HEK293T (cell line): ENCODE measurements around the gene RPL35.

Source experiments
- CTCF ChIA-PET: fragments of 350-600 bp; formaldehyde crosslinking; extraction: SDS; loops from one replicate; lab custom pipeline; 2021; ENCODE audit warnings: antibody characterized with exemption, inconsistent platforms; lab: Yijun Ruan, JAX
- POLR2A ChIA-PET: fragments of 350-600 bp; formaldehyde crosslinking; extraction: SDS; loops from one replicate; lab custom pipeline; 2020; ENCODE audit warnings: antibody characterized with exemption, inconsistent platforms; lab: Yijun Ruan, JAX
- DNase-seq: peaks from one replicate; pipeline ENCODE4 v3.0.0; 2012; ENCODE audit warnings: mixed read lengths; ENCODE audit errors: extremely low spot score
- ARNT ChIP-seq: fragments of 450-650 bp; IDR thresholded peaks from 2 replicates; pipeline ENCODE4 v1.6.1; 2017; ENCODE audit warnings: mild to moderate bottlenecking
- BHLHE40 ChIP-seq: fragments of 450-650 bp; IDR thresholded peaks from 2 replicates; pipeline ENCODE4 v1.6.1; 2016; ENCODE audit warnings: mild to moderate bottlenecking, moderate library complexity, borderline replicate concordance
- CTBP1 ChIP-seq: fragments of 450-650 bp; IDR thresholded peaks from 2 replicates; pipeline ENCODE4 v1.6.1; 2016; ENCODE audit warnings: borderline replicate concordance
- ELF4 ChIP-seq: fragments of 450-650 bp; IDR thresholded peaks from 2 replicates; pipeline ENCODE4 v1.6.1; 2017; ENCODE audit warnings: antibody characterized with exemption
- FOXA1 ChIP-seq: fragments of 450-650 bp; IDR thresholded peaks from 2 replicates; pipeline ENCODE4 v1.6.1; 2016; ENCODE audit warnings: mild to moderate bottlenecking
- FOXK2 ChIP-seq: fragments of 450-650 bp; IDR thresholded peaks from 2 replicates; pipeline ENCODE4 v1.6.1; 2016; ENCODE audit warnings: mild to moderate bottlenecking
- FOXM1 ChIP-seq: fragments of 450-650 bp; IDR thresholded peaks from 2 replicates; pipeline ENCODE4 v1.6.1; 2017; ENCODE audit warnings: mild to moderate bottlenecking, borderline replicate concordance
- HDGF ChIP-seq: fragments of 450-650 bp; IDR thresholded peaks from 2 replicates; pipeline ENCODE4 v1.6.1; 2017; ENCODE audit warnings: antibody characterized with exemption, borderline replicate concordance
- L3MBTL2 ChIP-seq: fragments of 450-650 bp; conservative IDR thresholded peaks from 2 replicates; pipeline ENCODE4 v1.6.1; 2016; ENCODE audit warnings: mild to moderate bottlenecking
- LEF1 ChIP-seq: fragments of 450-650 bp; IDR thresholded peaks from 2 replicates; pipeline ENCODE4 v1.6.1; 2017; ENCODE audit warnings: mild to moderate bottlenecking, borderline replicate concordance
- NFRKB ChIP-seq: fragments of 450-650 bp; IDR thresholded peaks from 2 replicates; pipeline ENCODE4 v1.6.1; 2016; ENCODE audit warnings: mild to moderate bottlenecking, moderate library complexity
- PKNOX1 ChIP-seq: fragments of 450-650 bp; IDR thresholded peaks from 2 replicates; pipeline ENCODE4 v1.6.1; 2016
- SP1 ChIP-seq: fragments of 450-650 bp; IDR thresholded peaks from 2 replicates; pipeline ENCODE4 v1.6.1; 2017
- SUZ12 ChIP-seq: fragments of 450-650 bp; IDR thresholded peaks from 2 replicates; pipeline ENCODE4 v1.6.1; 2016; ENCODE audit warnings: mild to moderate bottlenecking
- ZNF384 ChIP-seq: fragments of 450-650 bp; IDR thresholded peaks from 2 replicates; pipeline ENCODE4 v1.6.1; 2016

RPL35 gene

GRCh38 chr9:124809211-124809610, 52.5 kb downstream of the RPL35 start:
- POLR2A ChIA-PET, result interaction anchor here (0.8 kb wide), 1 partner anchor 12 kb away, joined by 3 read pairs; no protein-coding TSS in a partner anchor
- CTCF ChIA-PET, result interaction anchor here (1.2 kb wide), 1 partner anchor 44 kb away, joined by 4 read pairs; the partner anchor contains the start of gene WDR38
- TF ChIP-seq FOXA1, result no peak
- no peak for TF ChIP-seq ELF4
- no peak for TF ChIP-seq HDGF
- no peak for TF ChIP-seq LEF1
- no peak for TF ChIP-seq L3MBTL2
- TF ChIP-seq CTBP1, result no peak
- TF ChIP-seq BHLHE40, result no peak
- TF ChIP-seq SP1, result no peak
- no peak for TF ChIP-seq ZNF384
- TF ChIP-seq ARNT, result no peak
- no peak for TF ChIP-seq NFRKB
- TF ChIP-seq SUZ12, result no peak
- no peak for TF ChIP-seq PKNOX1
- DNase-seq, result no peak

- POLR2A ChIA-PET, result interaction anchor here (0.8 to 1.1 kb wide), 2 partner anchors 11 to 53 kb away, joined by 3 read pairs; partner anchors contain the start of gene RPL35
- CTCF ChIA-PET, result interaction anchor here (0.6 to 1.2 kb wide), 3 partner anchors 31 to 45 kb away, joined by 3 to 4 read pairs (median 3); partner anchors contain the start of gene WDR38
These were observed 53.4 kb downstream of the RPL35 start for GRCh38 chr9:124808246-124808956.

More at GRCh38 chr9:124808246-124808956, 53.4 kb downstream of the RPL35 start:
- TF ChIP-seq ZNF384, result no peak
- no peak for TF ChIP-seq L3MBTL2
- TF ChIP-seq ARNT, result no peak
- TF ChIP-seq LEF1, result no peak
- no peak for TF ChIP-seq PKNOX1
- TF ChIP-seq FOXM1, result no peak
- no peak for TF ChIP-seq SUZ12
- no peak for TF ChIP-seq HDGF
- TF ChIP-seq FOXA1, result no peak
- TF ChIP-seq ELF4, result no peak
- TF ChIP-seq FOXK2, result no peak
- no peak for TF ChIP-seq CTBP1
- TF ChIP-seq NFRKB, result no peak
- DNase-seq, result no peak
